ENCODE measurements around the gene PFKL. TPM values are rescaled to one million over a fixed set of nuclear protein-coding genes. Genes with fewer than 3 reads are reported as not detected.

The PFKL gene
- total and polyA plus RNA-seq, 2 experiments from 2014 or later, result 40.3 to 106 TPM

DNA sequence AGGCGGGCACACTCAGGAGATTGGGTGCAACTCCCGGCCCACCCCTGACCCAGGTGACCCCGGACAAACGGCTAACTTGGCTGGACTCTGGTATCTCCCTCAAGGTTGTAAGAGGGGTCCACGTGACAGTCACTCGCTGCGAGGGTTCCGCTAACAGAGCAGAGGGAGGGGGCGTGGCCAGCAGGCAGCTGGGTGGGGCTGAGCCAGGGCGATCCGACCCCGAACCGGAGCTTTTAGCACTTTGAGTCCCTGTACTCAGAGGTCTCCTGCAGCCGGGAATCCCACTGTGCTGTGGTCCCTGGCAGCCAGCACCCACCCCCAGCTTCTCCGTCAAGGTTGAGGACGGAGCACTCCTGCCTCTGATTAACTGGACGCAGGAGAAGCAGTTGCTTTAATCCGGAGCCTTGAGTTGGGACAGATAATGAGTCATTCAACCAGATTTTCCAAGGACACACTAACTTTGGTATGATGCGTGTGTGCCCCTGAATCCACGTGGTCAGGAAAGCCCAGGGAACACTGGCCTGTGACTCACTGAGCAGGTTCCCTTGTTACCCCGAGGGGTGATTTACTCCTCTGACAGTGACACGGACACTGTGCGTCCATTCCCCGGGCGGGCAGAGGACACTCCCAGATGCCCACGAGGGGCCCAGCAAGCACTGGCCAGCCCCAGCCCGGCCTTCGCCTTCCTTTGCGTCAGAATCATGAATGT, 70.3 kb downstream of the PFKL start (continued):
- TF ChIP-seq, protein P1, sequence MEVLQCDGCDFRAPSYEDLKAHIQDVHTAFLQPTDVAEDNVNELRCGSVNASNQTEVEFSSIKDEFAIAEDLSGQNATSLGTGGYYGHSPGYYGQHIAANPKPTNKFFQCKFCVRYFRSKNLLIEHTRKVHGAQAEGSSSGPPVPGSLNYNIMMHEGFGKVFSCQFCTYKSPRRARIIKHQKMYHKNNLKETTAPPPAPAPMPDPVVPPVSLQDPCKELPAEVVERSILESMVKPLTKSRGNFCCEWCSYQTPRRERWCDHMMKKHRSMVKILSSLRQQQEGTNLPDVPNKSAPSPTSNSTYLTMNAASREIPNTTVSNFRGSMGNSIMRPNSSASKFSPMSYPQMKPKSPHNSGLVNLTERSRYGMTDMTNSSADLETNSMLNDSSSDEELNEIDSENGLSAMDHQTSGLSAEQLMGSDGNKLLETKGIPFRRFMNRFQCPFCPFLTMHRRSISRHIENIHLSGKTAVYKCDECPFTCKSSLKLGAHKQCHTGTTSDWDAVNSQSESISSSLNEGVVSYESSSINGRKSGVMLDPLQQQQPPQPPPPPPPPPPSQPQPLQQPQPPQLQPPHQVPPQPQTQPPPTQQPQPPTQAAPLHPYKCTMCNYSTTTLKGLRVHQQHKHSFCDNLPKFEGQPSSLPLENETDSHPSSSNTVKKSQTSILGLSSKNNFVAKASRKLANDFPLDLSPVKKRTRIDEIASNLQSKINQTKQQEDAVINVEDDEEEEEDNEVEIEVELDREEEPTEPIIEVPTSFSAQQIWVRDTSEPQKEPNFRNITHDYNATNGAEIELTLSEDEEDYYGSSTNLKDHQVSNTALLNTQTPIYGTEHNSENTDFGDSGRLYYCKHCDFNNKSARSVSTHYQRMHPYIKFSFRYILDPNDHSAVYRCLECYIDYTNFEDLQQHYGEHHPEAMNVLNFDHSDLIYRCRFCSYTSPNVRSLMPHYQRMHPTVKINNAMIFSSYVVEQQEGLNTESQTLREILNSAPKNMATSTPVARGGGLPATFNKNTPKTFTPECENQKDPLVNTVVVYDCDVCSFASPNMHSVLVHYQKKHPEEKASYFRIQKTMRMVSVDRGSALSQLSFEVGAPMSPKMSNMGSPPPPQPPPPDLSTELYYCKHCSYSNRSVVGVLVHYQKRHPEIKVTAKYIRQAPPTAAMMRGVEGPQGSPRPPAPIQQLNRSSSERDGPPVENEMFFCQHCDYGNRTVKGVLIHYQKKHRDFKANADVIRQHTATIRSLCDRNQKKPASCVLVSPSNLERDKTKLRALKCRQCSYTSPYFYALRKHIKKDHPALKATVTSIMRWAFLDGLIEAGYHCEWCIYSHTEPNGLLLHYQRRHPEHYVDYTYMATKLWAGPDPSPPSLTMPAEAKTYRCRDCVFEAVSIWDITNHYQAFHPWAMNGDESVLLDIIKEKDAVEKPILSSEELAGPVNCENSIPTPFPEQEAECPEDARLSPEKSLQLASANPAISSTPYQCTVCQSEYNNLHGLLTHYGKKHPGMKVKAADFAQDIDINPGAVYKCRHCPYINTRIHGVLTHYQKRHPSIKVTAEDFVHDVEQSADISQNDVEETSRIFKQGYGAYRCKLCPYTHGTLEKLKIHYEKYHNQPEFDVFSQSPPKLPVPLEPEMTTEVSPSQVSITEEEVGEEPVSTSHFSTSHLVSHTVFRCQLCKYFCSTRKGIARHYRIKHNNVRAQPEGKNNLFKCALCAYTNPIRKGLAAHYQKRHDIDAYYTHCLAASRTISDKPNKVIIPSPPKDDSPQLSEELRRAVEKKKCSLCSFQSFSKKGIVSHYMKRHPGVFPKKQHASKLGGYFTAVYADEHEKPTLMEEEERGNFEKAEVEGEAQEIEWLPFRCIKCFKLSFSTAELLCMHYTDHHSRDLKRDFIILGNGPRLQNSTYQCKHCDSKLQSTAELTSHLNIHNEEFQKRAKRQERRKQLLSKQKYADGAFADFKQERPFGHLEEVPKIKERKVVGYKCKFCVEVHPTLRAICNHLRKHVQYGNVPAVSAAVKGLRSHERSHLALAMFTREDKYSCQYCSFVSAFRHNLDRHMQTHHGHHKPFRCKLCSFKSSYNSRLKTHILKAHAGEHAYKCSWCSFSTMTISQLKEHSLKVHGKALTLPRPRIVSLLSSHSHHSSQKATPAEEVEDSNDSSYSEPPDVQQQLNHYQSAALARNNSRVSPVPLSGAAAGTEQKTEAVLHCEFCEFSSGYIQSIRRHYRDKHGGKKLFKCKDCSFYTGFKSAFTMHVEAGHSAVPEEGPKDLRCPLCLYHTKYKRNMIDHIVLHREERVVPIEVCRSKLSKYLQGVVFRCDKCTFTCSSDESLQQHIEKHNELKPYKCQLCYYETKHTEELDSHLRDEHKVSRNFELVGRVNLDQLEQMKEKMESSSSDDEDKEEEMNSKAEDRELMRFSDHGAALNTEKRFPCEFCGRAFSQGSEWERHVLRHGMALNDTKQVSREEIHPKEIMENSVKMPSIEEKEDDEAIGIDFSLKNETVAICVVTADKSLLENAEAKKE (CRISPR knock-in tag; IDR thresholded peaks at IDR 0.05), result no peak
- no peak for TF ChIP-seq ZNF114 (CRISPR knock-in tag; IDR thresholded peaks at IDR 0.05)
- TF ChIP-seq, protein P2, sequence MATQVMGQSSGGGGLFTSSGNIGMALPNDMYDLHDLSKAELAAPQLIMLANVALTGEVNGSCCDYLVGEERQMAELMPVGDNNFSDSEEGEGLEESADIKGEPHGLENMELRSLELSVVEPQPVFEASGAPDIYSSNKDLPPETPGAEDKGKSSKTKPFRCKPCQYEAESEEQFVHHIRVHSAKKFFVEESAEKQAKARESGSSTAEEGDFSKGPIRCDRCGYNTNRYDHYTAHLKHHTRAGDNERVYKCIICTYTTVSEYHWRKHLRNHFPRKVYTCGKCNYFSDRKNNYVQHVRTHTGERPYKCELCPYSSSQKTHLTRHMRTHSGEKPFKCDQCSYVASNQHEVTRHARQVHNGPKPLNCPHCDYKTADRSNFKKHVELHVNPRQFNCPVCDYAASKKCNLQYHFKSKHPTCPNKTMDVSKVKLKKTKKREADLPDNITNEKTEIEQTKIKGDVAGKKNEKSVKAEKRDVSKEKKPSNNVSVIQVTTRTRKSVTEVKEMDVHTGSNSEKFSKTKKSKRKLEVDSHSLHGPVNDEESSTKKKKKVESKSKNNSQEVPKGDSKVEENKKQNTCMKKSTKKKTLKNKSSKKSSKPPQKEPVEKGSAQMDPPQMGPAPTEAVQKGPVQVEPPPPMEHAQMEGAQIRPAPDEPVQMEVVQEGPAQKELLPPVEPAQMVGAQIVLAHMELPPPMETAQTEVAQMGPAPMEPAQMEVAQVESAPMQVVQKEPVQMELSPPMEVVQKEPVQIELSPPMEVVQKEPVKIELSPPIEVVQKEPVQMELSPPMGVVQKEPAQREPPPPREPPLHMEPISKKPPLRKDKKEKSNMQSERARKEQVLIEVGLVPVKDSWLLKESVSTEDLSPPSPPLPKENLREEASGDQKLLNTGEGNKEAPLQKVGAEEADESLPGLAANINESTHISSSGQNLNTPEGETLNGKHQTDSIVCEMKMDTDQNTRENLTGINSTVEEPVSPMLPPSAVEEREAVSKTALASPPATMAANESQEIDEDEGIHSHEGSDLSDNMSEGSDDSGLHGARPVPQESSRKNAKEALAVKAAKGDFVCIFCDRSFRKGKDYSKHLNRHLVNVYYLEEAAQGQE (IDR thresholded peaks at IDR 0.05; ENCODE audit: unreplicated experiment), result no peak

- no peaks in the 10 kb centered on the region for H3F3A ChIP-seq (replicated peaks; ENCODE audit: low read depth)
- H3K27ac ChIP-seq (ENCODE audit: low read depth), result no peak overlapping the region
- H3K4me3 ChIP-seq, result no peak overlapping the region
- no peak overlapping the region for H3K4me3 Mint-ChIP-seq
- no peaks in the 10 kb centered on the region for H3K9me2 ChIP-seq (ENCODE audit: insufficient read depth)
- H3K9me3 Mint-ChIP-seq, result peaks cover 32% of the 10 kb centered on the region
- TF ChIP-seq CREB1 (CRISPR knock-in tag; IDR thresholded peaks at IDR 0.05; ENCODE audit: low read depth) (no peak), EZH2 (IDR thresholded peaks at IDR 0.05; ENCODE audit: low read depth, unreplicated experiment) (no peak), ZNF114 (CRISPR knock-in tag; IDR thresholded peaks at IDR 0.05) (no peak)
- peaks cover 4% of the 10 kb centered on the region; the same call in 1 of the 3 replicates for H3K36me3 Mint-ChIP-seq (ENCODE audit: low read depth)
- peaks cover 15% of the 10 kb centered on the region for H3K27me3 Mint-ChIP-seq (ENCODE audit: insufficient read depth, low read depth, poor library complexity)
- no peaks in the 10 kb centered on the region for H3K36me3 ChIP-seq (ENCODE audit: insufficient read depth)
- no peak overlapping the region for H3K27ac Mint-ChIP-seq
- H3K79me2 ChIP-seq (replicated peaks; ENCODE audit: insufficient read depth), result no peaks in the 10 kb centered on the region
- ATAC-seq (no peak), DNase-seq (ENCODE audit: low spot score) (no peak)
- no peak overlapping the region for H2AFZ ChIP-seq
- H3K4me1 Mint-ChIP-seq, result no peaks in the 10 kb centered on the region; the same call in 2 of the 3 replicates
- no peaks in the 10 kb centered on the region for H3K4me1 ChIP-seq (ENCODE audit: insufficient read depth)
- peaks cover 3% of the 10 kb centered on the region; the same call in 1 of the 2 replicates for H3K27me3 ChIP-seq (ENCODE audit: insufficient read depth)
- no peaks in the 10 kb centered on the region for H4K20me1 ChIP-seq (replicated peaks; ENCODE audit: insufficient read depth)
- H3K4me2 ChIP-seq, result no peak overlapping the region
Measured at GRCh38 chr21:44370786-44371410, 71.0 kb downstream of the PFKL start.
